Measurements from ENCODE around the gene TMED1.
A peak's percentile ranks its signal among the peaks of the same experiment; 100 is the strongest.

TMED1 gene

DNA sequence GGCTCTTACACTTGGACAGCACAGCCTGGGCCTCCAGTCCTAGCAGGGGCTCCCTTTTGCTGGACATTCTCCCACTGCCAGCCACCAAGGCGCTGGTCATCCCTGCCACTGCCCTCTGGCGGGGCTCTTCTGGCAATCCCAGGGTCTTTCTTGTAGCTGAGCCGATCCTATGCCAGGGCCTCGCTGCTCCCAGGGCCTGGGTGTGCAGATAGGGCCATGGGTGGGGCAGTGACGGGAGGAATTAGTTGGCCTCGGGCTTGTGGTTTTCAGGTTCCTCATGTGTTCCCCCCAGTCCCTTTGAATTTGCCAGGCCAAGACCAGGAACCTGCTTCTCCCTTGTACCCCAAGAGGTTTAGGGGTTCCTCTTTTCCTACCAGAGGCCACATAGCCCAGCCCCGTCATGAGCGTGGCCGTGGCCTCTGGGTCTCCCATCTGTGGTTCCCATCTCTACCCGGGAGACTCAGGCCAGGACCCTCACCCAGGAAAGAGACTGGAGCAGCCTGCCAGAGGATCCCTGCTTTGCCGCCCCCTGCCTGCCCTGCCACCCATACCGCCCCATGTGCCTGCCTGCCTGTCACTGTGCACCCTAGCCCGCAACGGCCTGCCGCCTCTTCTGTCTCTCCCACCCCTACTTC, 26.2 kb downstream of the TMED1 start:
- peak; percentile 54 to 92 for DNase-seq (ENCODE audit: low read depth in 1 of 2, low spot score in 1 of 2)
- TF ChIP-seq GABPA (IDR thresholded peaks at IDR 0.05; ENCODE audit: low read depth) (no peak), SPI1 (IDR thresholded peaks at IDR 0.05; ENCODE audit: borderline replicate concordance, low read depth) (peak; percentile 95), POLR2AphosphoS5 (IDR thresholded peaks at IDR 0.05; ENCODE audit: low read depth) (0 out of 2 replicates have a peak, but pooled peaks have one; percentile 32)
- TF ChIP-seq, protein P1, sequence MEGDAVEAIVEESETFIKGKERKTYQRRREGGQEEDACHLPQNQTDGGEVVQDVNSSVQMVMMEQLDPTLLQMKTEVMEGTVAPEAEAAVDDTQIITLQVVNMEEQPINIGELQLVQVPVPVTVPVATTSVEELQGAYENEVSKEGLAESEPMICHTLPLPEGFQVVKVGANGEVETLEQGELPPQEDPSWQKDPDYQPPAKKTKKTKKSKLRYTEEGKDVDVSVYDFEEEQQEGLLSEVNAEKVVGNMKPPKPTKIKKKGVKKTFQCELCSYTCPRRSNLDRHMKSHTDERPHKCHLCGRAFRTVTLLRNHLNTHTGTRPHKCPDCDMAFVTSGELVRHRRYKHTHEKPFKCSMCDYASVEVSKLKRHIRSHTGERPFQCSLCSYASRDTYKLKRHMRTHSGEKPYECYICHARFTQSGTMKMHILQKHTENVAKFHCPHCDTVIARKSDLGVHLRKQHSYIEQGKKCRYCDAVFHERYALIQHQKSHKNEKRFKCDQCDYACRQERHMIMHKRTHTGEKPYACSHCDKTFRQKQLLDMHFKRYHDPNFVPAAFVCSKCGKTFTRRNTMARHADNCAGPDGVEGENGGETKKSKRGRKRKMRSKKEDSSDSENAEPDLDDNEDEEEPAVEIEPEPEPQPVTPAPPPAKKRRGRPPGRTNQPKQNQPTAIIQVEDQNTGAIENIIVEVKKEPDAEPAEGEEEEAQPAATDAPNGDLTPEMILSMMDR (IDR thresholded peaks at IDR 0.05; ENCODE audit: insufficient read depth, low read length), result no peak
- TF ChIP-seq, protein P2, sequence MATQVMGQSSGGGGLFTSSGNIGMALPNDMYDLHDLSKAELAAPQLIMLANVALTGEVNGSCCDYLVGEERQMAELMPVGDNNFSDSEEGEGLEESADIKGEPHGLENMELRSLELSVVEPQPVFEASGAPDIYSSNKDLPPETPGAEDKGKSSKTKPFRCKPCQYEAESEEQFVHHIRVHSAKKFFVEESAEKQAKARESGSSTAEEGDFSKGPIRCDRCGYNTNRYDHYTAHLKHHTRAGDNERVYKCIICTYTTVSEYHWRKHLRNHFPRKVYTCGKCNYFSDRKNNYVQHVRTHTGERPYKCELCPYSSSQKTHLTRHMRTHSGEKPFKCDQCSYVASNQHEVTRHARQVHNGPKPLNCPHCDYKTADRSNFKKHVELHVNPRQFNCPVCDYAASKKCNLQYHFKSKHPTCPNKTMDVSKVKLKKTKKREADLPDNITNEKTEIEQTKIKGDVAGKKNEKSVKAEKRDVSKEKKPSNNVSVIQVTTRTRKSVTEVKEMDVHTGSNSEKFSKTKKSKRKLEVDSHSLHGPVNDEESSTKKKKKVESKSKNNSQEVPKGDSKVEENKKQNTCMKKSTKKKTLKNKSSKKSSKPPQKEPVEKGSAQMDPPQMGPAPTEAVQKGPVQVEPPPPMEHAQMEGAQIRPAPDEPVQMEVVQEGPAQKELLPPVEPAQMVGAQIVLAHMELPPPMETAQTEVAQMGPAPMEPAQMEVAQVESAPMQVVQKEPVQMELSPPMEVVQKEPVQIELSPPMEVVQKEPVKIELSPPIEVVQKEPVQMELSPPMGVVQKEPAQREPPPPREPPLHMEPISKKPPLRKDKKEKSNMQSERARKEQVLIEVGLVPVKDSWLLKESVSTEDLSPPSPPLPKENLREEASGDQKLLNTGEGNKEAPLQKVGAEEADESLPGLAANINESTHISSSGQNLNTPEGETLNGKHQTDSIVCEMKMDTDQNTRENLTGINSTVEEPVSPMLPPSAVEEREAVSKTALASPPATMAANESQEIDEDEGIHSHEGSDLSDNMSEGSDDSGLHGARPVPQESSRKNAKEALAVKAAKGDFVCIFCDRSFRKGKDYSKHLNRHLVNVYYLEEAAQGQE (IDR thresholded peaks at IDR 0.05; ENCODE audit: insufficient replicate concordance, low read depth), result no peak
- Histone ChIP-seq H3K27ac (replicated peaks) (peak overlapping the region; percentile 79), H3K4me3 (replicated peaks; ENCODE audit: insufficient read depth, low read length) (no peak overlapping the region), H3K27me3 (ENCODE audit: insufficient read depth, poor library complexity, severe bottlenecking) (no peaks in the 10 kb centered on the region)

DNA sequence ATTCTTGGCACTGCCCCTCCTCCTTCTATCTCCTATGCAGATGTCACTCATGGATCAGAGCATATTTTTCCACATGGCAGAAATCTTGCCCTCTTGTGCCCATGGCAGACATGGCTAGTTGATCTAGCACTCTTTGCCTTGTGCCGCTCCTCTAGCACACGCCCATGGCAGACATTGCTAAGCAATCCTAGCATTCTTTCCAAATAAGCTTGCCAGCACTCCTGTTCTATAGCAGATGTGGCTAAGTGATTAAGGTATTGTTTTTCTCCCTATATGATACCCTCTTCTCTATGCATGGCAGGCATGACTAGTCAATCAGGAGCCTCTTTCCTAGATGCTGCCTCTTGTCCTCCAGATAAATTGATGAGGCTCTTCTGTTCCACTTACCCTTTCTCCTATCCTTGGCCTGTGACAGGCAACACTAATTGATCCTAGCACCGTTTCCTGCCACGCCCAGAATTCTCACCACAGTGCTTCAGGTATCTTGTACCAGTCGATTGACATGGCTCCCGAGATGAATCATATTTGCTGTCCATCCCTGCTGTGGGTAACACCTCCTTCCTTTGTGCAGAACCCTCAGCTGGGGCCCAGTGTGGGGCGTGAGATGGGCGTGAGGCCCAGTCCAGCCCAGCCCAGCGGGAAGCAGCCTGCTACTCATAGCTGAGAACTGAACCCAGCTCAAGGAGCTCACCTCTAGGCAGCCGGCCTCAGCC, 26.9 kb downstream of the TMED1 start:
- TF ChIP-seq GABPA (IDR thresholded peaks at IDR 0.05; ENCODE audit: low read depth) (no peak), SPI1 (IDR thresholded peaks at IDR 0.05; ENCODE audit: borderline replicate concordance, low read depth) (no peak), POLR2AphosphoS5 (IDR thresholded peaks at IDR 0.05; ENCODE audit: low read depth) (no peak)
- TF ChIP-seq, protein P2 (IDR thresholded peaks at IDR 0.05; ENCODE audit: insufficient replicate concordance, low read depth), result no peak
- TF ChIP-seq, protein P1 (IDR thresholded peaks at IDR 0.05; ENCODE audit: insufficient read depth, low read length), result no peak
- peak; percentile 69 to 78 for DNase-seq (ENCODE audit: low read depth in 1 of 2, low spot score in 1 of 2)
- Histone ChIP-seq H3K27me3 (ENCODE audit: insufficient read depth, poor library complexity, severe bottlenecking) (no peaks in the 10 kb centered on the region), H3K4me3 (replicated peaks; ENCODE audit: insufficient read depth, low read length) (no peak overlapping the region), H3K27ac (replicated peaks) (peak overlapping the region; percentile 79)

DNA sequence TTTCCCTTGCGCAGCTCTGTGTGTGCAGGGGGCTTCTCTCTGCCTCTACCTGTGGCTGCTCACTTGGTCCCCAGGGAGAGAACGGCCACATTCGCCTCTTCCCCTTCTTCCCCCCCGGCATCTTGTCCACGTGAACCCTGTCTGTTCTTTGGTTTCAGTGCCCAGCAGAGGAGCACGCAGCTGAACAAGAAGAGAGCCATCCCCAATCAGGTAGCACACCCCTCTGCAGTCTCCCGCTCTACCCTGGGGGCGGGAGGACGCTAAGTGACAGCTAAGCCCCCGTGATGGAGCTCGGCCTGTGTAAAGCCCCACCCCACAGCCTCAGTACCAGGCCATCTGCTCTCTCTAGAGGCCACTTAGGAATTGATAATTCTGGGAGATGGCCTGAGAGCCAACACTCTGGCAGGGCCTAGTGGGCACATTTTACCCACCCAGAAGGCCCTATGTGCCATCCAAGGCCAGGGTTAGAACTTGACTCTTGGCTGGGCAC, 30.2 kb downstream of the TMED1 start:
- no peak overlapping the region for H3K4me3 ChIP-seq (replicated peaks; ENCODE audit: insufficient read depth, low read length)

More for the DNA sequence above, 30.2 kb downstream of the TMED1 start:
- no peak for TF ChIP-seq SPI1 (IDR thresholded peaks at IDR 0.05; ENCODE audit: borderline replicate concordance, low read depth)
- TF ChIP-seq GABPA (IDR thresholded peaks at IDR 0.05; ENCODE audit: low read depth), result no peak
- TF ChIP-seq, protein P2 (IDR thresholded peaks at IDR 0.05; ENCODE audit: insufficient replicate concordance, low read depth), result no peak
- TF ChIP-seq, protein P1 (IDR thresholded peaks at IDR 0.05; ENCODE audit: insufficient read depth, low read length), result no peak
- no peak for TF ChIP-seq POLR2AphosphoS5 (IDR thresholded peaks at IDR 0.05; ENCODE audit: low read depth)
- H3K27ac ChIP-seq (replicated peaks), result peak overlapping the region; percentile 67
- H3K27me3 ChIP-seq (ENCODE audit: insufficient read depth, poor library complexity, severe bottlenecking), result no peaks in the 10 kb centered on the region
- DNase-seq (ENCODE audit: low read depth in 1 of 2, low spot score in 1 of 2), result no peak

Measured in HL-60 (cell line).